Skeletal muscle cell (primary cell): ENCODE data around the gene SPECC1L.
"Not testable (repeated sequence)": the region's sequence is repeated elsewhere in the genome, so short reads cannot be mapped to it uniquely, and the experiment has no call there.

Source experiments
- DNase-seq: peaks from one replicate; pipeline ENCODE4 v3.0.0-alpha.2; 2010; ENCODE audit warnings: low read depth
- H3K4me3 ChIP-seq: 2 replicates; pipeline ENCODE4 v1.5.1; 2011; ENCODE audit warnings: low read depth, mild to moderate bottlenecking, control low read depth, low read length, moderate library complexity

Gene SPECC1L

DNA sequence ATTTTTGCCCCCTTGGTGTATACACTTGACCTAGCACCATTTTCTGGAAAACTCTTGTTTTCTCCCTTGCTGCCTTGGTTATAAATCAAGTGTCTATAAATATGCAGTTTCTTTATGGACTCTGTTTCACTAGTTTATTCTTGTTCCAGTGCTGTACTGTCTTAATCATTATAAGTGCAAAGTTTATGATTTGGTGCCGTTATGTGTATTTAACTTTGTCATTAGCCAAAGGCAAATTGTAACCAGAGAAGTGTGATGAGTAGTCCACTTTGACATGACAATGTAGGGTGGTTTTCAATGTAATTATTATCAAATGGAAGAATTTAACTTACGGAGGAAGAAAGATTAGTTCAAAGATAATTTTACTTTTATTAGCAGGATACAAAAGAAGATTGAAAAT lies 40.3 kb downstream of the SPECC1L start:
- H3K4me3 ChIP-seq, result no peak overlapping the region

DNA sequence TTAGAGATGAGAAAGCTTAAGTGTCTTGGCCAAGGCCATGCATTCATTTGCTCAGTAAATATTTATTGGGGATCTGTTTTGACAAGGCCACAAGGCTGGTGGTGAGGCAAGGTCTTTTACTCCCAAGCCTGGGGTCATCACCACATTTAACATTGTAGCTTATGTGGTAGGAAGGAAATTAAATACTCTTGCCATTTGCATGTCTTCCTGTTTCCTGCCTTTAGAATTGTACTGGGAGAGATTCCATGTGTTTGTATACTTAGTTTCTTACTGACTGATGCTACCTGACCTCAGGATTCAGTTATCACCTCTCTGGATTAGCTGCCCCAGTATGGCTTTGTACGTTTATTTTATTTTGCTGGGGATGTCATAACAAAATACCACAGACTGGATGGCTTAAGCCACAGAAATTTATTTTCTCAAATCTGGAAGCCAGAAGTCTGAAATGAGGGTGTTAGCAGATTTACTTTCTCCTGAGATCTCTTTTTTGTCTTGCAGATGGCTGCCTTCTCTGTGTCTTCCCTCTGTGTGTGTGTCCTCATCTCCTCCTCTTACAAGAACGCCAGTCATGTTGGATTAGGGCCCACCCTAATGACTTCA lies 44.8 kb downstream of the SPECC1L start:
- H3K4me3 ChIP-seq, result no peak overlapping the region
- no peak for DNase-seq

More for the DNA sequence above, 40.3 kb downstream of the SPECC1L start:
- no peak for DNase-seq

GRCh38 chr22:24316264-24316663 lies 45.6 kb downstream of the SPECC1L start:
- not testable (repeated sequence) for DNase-seq, H3K4me3 ChIP-seq

DNA sequence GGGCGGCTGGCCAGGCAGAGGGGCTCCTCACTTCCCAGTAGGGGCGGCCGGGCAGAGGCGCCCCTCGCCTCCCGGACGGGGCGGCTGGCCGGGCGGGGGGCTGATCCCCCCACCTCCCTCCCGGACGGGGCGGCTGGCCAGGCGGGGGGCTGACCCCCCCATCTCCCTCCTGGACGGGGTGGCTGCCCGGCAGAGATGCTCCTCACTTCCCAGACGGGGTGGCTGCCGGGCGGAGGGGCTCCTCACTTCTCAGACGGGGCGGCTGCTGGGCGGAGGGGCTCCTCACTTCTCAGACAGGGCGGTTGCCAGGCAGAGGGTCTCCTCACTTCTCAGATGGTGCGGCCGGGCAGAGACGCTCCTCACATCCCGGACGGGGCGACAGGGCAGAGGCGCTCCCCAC lies 46.9 kb downstream of the SPECC1L start:
- not testable (repeated sequence) for H3K4me3 ChIP-seq, DNase-seq

GRCh38 chr22:24319451-24319850 lies 48.8 kb downstream of the SPECC1L start:
- H3K4me3 ChIP-seq, result no peak overlapping the region
- no peak for DNase-seq

- no peak for DNase-seq
- no peak overlapping the region for H3K4me3 ChIP-seq
Observed at GRCh38 chr22:24321999-24322398, 51.4 kb downstream of the SPECC1L start.

GRCh38 chr22:24322522-24322921 lies 51.9 kb downstream of the SPECC1L start:
- H3K4me3 ChIP-seq, result no peak overlapping the region
- DNase-seq, result no peak

DNA sequence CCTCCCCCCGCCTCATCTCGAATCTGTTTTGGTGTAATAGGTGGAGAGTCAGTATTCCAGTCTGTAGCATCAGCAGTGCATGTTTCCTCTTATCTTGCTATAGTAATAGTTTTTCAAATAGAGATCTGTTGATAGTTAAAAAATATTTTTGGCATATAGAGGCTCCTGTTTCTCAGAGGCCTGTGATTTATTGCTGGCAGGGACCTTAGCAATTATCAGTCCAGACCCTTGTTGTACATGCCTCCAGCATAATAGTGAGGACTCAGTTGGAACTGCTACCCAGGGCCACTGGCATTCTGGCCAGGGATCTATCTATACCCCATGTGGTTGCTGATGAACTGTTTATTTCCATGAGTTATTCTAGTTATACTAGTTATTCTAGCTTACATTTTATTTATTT lies 52.6 kb downstream of the SPECC1L start:
- no peak for DNase-seq
- no peak overlapping the region for H3K4me3 ChIP-seq

DNA sequence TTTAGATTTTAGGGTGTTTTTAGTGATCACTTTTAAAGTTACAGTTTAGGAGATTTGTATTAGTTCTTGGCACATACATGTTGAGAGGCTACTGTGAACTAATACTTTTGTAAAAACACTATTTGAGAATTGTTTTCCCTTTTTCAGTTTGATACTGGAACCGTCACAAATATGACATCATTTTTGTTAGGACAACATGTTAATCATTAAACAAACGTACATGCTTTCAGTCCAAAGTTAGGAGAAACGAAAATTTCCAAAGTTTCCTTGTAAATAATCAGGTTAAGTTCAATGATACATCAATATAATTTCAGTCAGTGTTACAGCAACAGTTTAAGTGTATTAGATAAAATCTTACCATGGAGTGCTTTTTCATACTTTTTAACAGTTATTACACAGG lies 53.1 kb downstream of the SPECC1L start:
- H3K4me3 ChIP-seq, result no peak overlapping the region
- no peak for DNase-seq

- no peak overlapping the region for H3K4me3 ChIP-seq
- no peak for DNase-seq
Observed at GRCh38 chr22:24324137-24324536, 53.5 kb downstream of the SPECC1L start.

- no peak overlapping the region for H3K4me3 ChIP-seq
- DNase-seq, result peak; percentile 70
Observed at GRCh38 chr22:24325105-24325757, 54.6 kb downstream of the SPECC1L start.

GRCh38 chr22:24326266-24326665 lies 55.6 kb downstream of the SPECC1L start:
- no peak for DNase-seq
- no peak overlapping the region for H3K4me3 ChIP-seq

DNA sequence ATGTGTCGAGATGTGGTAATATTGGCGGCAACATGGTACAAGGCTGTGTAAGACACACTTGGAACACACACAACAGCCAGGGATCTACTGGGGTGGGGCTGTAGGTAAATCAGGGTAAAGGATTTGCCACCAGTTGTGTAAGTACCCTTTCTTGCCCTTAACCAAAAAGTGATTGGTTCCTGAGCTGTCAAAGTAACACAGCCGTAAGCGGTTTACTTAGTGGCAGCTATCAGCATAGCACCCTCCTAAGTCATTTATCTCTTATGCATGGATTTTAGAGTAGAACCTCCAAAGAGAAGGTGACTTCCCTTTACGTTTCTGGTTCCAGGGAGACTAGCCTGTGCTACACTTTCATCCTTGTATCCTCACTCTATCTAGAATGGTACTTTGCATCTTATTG lies 57.2 kb downstream of the SPECC1L start:
- H3K4me3 ChIP-seq, result no peak overlapping the region
- DNase-seq, result no peak

DNA sequence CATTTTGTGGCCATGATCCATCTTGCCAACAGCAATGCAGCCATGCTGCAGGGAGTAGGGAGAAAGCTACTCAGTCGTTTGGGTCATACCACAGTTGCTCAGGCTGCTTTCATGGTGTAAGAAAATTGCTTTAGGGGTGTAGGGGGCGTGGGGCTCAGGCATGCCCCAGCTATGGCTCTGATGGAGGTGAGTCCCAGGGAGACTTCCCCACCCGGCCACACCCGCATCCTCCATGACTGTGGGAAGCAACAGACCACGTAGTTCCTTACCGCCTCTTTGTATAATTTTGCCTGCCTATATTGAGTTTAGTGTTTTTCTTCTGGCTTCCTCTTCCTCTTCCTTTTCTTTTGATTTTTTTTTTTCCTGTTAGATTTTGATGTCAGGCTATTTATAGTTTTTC lies 58.8 kb downstream of the SPECC1L start:
- no peak overlapping the region for H3K4me3 ChIP-seq
- no peak for DNase-seq

GRCh38 chr22:24330636-24331035 lies 60.0 kb downstream of the SPECC1L start:
- no peak overlapping the region for H3K4me3 ChIP-seq
- DNase-seq, result no peak

DNA sequence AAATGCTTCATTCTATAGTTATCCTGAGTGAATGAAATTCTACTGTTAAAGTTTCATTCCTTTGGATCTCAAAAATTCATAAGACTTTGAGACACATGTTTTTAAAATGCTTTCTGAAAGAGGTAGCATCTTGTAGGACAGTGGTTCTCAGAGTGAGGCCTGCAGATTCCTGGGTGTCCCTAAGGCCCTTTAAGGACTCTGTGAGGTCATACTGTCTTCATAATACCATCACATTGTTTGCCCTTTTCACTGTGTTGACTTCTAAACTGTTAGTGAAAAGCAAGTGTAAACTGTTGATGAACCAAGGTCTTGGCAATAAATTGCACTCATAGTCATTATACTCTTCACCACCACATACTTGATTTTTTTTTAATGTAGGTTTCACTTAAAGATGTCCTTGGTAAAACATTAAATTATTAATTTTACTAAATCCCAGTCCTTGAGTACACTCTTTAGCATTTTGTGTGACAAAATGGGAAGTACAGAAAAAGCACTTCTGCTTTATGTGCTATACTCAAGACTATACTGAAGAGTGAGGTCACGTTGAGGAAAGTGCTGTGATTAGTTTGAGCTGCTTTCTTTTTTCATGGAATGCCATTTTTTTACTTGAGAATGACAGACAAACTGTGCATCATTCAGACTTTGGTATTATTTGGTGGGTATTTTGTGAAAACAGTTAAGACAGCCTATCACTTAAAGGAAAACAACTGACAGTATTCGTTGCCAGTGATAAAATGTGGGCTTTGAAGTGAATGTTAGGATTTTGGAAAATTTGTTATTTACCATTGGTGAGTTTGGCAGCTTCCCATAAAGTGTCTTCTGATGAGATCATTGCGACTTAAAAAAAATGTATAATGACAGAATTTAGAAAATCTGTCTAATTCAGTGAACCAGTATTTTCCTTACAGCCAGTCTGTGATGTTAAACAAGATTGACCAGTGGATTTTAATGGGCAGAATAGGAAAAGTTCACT lies 61.1 kb downstream of the SPECC1L start:
- no peak overlapping the region for H3K4me3 ChIP-seq
- no peak for DNase-seq

GRCh38 chr22:24333301-24333700 lies 62.7 kb downstream of the SPECC1L start:
- DNase-seq, result no peak
- H3K4me3 ChIP-seq, result no peak overlapping the region

DNA sequence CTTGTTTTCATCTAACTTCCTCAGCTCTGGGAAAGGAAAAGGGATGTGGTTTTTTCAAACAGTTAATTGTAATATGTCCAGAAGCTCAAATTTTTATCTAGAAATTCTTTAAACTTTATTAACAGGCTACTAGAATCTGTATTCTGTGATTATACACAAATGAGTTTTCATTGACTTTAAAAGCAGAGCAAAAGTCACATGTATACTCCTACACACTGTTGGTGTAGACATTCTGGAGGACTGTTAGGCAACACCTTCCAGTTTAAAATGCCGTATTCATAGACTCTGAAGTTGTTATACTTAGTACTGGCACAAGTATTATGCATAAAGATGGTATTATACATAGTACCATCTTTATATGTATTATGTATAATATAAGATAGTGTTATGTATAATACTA lies 64.9 kb downstream of the SPECC1L start:
- no peak overlapping the region for H3K4me3 ChIP-seq
- DNase-seq, result no peak

DNA sequence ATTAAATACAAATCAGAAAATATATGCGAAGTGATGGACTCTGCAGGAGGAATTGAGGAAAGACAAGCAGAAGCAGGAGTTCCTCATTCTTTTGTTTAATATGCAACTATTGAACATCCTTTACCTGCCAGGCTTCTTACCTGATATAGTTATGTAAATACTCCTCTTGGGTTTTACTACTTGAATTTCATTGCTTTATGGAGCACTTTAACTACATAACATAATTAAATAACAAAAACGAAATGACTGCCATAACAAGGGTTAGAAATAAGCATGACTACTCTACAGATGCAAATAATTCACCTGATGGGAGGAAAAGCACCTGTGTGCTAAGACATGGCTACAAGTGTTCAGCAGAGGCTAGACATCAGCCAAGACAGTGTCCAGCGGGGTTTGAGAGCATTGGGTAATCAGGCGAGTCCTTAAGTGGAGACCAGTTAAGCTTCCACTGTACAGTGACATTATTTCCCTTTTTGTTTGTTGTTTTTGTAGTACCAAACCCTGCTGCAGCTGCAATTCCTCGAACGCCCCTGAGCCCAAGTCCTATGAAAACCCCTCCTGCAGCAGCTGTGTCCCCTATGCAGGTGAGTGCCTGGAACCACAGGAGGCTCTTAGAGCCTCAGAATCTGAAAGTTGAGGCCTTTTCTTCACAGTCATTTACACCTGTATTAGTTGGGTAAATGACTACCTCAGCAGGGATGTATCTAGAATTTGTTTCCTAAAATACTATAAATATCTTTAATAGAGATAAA lies 67.4 kb downstream of the SPECC1L start:
- H3K4me3 ChIP-seq, result no peak overlapping the region
- DNase-seq, result no peak
